Activated gamma-delta T cell treated with Interleukin-2 at 50 U/mL for 16 hours (primary cell): ENCODE results near the gene OR11A1.
"Not testable (repeated sequence)": the region's sequence is repeated elsewhere in the genome, so short reads cannot be mapped to it uniquely, and the experiment has no call there.

Experiments
- DNase-seq: peaks from one replicate; pipeline ENCODE4 v3.0.0-alpha.2; 2020

Gene OR11A1

DNA sequence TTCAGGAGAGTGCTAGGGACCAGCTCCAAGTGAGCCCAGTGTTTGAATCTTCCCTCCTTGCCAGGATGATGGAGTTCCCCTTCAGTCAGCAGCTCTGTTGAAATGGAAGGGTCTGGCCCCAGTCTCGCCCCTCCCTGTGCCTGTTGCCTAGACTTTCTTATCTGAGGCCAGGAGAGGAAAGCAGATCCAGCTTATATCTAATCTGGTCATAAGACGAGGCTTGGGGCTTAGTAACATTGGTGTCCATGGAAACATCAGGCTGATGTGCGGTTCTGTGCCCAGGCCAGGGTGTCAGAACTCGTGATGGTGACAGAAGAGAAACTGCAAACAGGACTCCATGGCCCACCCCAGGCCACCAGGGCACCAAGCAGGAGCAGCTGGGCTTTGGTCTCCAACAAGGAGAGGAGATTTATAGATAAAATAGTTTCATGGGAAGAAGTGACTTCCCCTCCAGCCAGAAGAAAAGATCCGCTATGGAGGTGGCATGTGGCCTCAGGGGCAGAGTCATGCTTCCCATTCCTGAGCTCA, 21.1 kb upstream of the OR11A1 start:
- DNase-seq: no peak

DNA sequence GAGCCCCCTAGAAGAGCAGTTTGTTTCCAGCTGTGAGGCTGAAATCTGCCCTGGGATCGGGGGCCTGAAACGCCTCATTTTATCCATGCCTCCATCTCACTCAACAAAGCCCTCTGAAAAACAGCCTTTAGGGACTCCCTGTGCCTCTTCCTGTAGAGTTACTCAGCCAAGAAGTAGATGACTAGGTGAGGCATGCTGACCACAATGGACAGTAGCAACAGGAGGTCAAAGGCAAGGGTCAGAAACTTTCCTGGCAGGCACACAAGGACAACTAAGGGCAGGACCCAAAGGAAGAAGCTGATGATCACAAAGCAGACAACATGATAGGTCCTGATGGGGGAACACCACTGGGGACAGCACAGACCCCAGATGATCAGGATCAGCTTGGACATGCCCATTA, 18.1 kb upstream of the OR11A1 start:
- DNase-seq: no peak

DNA sequence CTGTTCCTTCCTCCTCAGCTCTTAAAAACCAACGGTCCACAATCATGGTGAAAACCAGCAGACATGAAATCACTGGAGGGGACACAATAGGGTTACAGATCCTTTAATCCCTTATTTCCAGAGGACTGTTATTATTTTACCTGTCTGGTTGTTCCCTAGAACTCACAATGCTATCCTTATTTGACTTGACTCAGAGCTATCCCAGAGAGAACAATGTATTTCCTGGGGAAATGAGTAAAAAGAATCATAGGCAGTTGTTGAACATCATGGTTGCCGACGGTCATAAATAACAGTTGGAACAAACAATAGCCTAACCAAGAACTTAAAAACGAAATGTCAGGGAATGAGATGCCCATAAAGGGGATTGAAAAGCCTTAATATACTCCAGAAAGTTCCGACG, 9.4 kb upstream of the OR11A1 start:
- DNase-seq: no peak

DNA sequence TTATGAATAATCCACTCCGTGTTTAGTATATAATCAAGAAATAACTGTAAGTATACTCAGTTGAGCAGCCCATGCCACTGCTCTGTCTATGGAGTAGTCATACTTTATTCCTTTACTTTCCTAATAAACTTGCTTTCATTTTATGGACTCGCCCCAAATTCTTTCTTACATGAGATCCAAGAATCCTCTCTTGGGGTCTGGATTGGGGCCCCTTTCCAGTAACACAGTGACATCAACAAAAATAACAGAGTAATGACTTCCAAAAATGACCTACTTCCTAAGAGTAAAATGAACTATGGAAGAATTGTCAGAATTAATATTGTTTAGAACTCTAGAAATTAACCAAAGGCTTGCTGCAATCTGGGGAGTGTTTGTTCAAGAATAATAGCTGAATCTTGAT, 8.9 kb upstream of the OR11A1 start:
- no peak for DNase-seq

DNA sequence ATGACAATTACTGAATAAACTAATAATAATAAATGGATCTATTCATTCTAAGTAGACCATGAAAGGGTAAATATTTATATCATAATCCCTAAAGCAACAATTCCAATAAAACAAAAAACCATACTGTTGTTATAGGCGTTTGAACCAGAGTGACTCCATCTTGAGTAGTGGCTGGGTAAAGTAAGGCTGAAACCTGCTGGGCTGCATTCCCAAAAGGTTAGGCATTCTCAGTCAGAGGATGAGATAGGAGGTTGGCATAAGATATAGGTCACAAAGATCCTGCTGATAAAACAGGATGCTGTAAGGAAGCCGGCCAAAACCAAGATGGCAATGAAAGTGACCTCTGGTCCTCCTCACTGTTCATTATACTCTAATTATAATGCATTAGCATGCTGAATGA, 8.4 kb upstream of the OR11A1 start:
- DNase-seq: no peak

DNA sequence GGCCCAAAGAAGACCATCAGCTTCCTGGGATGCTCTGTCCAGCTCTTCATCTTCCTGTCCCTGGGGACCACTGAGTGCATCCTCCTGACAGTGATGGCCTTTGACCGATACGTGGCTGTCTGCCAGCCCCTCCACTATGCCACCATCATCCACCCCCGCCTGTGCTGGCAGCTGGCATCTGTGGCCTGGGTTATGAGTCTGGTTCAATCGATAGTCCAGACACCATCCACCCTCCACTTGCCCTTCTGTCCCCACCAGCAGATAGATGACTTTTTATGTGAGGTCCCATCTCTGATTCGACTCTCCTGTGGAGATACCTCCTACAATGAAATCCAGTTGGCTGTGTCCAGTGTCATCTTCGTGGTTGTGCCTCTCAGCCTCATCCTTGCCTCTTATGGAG, 5.2 kb upstream of the OR11A1 start:
- DNase-seq: no peak

DNA sequence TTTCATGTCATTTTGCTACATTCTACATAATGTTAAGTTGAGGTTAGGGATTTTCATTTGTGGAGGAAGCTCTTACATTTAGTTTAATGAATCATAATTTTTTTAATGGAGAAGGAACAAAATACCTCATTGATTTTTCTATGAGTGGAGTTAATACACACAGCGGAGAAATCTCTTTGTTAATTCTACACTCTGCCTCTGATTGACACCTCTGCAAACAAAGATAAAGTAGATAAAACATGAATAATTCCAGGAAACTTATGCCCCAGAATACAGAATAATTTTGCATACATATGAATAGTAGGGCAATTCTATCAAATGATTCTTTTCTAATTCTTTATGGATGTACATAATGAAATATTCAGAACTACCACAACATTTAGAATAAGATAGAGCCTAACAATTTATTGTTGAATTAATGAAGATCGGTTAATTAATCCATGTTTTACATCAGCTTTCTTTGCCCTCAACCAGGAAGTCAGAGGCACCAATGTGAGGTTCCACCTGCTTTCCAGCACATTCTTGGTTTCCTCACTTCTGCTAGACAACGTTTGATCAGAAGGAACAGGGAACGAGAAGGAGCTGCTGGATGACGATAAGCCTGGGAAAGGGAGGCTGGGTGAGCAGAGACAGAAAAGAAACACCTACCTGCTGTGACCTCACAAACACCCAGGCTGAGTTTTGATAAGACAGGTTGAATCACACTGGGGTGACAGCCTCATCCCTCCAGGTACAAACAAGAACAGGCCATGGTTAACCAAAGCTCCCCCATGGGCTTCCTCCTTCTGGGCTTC, 4.3 kb upstream of the OR11A1 start:
- no peak for DNase-seq

DNA sequence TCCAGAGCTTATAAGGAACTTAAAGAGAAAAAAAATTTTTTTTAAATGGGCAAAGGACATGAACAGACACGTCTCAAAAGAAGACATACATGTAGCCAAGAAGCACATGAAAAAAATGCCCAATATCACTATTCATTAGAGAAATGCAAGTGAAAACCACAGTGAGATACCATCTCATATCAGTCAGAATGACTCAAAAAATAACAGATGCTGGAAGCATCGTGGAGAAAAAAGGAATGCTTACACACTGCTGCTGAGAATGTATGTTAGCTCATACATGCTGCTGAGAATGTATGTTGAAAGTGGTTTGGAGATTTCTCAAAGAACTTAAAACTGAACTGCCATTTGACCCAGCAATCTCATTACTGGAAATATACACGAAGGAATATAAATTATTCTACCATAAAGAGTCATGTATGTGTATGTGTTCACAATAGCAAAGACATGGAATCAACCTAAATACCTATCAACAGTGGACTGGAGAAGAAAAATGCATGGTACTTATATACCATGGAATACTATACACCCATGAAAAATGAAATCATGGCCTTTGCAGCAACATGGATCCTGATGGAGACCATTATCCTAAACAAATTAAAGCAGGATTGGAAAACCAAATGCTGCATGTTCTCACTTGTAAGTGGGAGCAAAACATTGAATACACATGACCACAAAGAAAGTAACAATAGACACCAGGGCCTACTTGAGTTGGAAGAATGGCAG, 5.2 kb downstream of the OR11A1 start:
- DNase-seq: no peak

DNA sequence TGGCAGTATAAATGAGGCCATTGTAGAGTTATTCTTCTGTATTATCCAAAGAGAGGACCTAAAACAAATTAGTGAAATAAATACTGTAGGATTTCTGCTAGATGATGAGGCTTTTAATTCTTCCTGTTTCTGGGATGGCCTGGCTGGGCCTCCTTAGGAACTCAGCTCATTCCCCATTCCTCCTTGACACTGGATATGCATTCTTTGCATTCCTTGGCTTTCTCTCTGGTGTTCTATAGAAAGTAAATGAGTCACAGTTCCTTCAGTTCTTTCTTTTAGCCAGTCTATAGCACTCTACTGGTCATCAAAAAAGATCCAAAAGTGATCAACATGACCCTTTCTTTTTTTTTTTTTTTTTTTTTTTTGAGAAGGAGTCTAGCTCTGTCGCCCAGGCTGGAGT, 9.2 kb downstream of the OR11A1 start:
- DNase-seq: no peak

DNA sequence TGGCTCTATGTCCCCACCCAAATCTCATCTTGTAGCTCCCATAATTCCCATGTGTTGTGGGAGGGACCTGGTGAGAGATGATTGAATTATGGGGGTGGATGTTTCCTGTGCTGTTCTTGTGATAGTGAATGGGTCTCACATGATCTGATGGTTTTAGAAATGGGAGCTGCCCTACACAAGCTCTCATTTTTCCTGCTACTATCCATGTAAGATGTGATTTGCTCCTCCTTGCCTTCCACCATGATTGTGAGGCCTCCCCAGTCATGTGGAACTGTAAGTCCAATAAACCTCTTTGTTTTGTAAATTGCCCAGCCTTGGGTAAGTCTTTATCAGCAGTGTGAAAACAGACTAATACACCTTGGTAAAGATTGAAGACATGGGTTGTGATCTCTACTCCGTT, 12.8 kb downstream of the OR11A1 start:
- DNase-seq: not testable (repeated sequence)

DNA sequence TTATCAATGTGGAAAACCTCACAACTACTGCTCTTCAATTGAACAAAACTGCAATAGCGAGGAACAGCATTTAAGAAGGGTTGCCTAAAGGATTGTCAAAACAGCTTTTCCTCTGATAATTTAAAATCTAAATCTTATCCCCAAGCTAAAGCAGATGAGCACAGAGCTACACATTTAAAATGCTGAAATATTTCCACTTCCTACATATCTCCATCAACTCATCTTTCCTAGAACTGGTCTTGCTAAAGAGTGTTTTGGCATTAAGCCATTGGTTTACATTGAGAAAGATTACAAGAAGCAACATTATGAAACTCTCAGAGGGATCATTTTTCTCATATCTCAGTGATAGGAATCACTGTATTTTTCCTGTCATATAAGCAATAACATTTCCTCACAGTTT, 14.2 kb downstream of the OR11A1 start:
- DNase-seq: no peak

DNA sequence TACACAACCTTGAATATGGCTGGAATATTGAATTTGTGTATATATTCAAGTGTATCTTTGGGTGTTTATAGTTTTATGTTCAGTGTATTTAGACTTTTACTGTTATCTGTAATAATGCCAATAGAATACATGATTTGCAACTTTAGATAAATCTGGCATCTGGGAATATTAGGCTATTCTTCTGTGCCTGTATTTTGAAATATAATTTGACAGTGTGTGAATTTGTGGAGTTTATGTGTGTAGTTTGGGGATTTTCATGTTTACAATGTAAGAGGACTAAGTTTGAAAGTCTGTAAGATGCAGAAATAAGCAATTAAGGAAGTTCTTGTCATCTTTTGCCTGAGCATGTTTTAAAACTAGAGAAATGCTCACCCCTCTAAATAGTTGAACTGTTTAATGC, 17.9 kb downstream of the OR11A1 start, which contains the start of gene OR10C1:
Gene OR10C1 (plus strand): TSS at position 301 of the 400 bp plus-strand sequence. CDS start 710 bp downstream, outside the sequence.
- DNase-seq: no peak

DNA sequence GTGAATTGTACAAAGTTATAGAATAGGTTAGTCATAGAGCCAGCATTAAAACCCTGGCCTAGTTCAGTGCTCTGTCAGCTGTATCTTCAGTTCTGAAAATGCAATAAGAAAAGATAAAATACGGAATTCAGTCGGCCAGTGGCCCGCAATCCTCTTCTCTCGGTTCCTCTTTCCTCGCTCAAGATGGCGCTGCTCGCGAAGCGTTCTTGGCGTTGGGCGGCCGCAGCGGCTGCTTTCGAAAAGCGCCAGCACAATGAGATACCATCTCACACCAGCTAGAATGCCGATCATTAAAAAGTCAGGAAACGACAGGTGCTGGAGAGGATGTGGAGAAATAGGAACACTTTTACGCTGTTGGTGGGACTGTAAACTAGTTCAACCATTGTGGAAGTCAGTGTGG, 20.1 kb downstream of the OR11A1 start:
- DNase-seq: not testable (repeated sequence)

DNA sequence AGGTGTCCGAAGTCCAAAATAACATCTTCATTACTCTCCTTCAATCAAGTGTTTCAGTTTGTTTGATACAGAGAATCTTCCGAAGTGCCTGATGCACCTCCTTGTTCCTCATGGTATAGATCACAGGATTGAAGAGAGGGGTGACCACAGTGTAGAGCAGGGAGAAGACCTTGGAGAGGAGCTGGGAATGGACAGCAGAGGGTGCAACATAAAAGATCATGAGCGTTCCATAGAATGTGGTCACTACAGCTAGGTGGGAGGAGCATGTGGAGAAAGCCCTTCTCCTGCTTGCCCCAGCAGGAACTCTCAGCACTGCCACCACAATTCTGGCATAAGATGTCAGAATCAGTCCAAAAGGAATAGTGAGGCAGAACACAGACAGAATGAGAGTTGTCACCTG, 30.2 kb downstream of the OR11A1 start:
- no peak for DNase-seq

DNA sequence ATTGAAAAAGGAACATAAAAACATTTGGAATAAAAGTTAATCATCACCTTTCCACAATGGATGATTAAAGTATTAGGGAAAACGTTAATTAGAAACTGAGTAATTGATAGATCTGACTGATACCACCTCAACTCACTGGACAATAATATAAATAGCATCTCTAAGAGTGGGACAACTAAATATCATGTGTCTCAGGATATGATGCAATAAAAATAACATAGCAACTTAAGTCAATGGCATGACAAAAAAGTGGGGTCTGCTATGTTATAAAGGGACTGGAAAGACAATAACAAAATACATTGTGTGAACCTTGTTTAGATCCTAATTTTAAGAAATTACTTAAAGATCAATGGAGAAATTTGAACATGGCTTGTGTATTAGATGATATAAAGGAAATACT, 31.8 kb downstream of the OR11A1 start:
- no peak for DNase-seq

DNA sequence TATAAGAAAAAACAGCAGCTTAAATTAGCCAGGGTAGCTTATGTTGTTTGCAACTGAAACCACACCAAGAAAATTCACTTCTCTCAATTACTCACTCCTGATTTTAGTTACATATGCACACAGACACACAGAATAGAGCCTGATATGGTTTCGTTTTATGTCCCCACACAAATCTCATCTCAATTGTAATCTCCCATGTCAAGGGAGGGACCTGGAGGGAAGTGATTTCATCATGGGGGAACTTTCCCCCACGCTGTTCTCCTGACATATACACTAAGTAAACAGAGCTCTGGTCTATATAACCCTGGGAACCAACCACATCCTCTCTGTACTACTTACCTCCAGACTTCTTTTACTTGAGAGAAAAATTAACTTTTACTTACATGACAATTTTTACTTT, 32.3 kb downstream of the OR11A1 start:
- DNase-seq: no peak

DNA sequence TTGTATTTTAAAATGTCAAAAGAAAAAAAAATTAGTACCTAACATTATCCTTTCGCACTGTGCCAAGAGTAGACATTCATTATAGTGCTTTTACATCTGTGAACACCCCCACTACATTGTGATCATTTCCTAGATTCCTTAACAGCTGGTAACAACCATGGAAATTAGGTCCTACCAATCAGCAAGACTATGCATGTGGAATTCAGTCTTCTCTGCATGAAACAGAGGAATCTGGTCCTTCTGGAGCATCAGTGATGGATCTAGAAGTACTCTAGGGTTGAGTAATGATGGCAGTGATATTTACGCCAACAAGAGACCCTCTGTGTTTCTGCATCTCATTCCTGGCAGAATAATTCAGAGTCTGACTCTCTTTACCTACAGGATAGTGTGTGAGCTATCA, 32.7 kb downstream of the OR11A1 start:
- no peak for DNase-seq

DNA sequence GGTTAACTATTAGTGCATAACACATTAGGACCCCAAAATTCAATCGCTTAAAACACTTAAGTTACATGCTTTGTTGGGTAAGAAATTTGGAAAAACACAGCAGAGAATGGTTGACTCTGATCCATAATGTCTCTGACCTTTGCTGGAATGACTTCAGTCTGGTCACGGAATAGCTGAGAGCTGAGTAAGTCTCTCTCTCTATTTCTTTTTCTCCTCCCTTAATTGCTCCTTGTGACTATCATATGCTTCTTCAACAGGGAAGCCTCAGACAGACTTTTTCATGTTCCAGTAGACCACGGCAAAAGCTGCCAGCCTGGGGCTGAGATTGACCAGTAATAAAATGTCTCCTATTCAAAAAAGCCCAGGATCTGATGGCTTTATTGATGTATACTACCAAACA, 37.4 kb downstream of the OR11A1 start:
- DNase-seq: no peak

DNA sequence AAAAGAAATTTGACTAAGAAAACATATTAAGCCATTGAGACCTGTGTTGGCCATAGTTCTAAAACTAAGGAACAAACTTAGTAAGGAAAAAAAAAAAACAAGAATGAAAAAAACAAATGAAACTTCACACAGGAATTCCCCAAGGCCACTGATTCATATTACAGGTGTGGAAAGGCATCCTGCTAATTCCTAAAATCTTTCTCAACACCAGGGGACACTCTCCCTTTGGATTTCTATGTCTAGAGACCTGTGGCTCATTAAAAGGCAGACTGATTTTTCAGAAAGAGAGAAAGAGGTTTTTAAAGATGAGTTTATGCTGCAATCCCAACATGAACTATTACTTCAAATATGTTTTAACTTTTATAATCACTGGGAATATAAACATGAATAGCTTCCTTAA, 42.3 kb downstream of the OR11A1 start, which contains the start of gene OR12D1:
Gene OR12D1 (plus strand): TSS at position 341 of the 400 bp plus-strand sequence.
- no peak for DNase-seq

DNA sequence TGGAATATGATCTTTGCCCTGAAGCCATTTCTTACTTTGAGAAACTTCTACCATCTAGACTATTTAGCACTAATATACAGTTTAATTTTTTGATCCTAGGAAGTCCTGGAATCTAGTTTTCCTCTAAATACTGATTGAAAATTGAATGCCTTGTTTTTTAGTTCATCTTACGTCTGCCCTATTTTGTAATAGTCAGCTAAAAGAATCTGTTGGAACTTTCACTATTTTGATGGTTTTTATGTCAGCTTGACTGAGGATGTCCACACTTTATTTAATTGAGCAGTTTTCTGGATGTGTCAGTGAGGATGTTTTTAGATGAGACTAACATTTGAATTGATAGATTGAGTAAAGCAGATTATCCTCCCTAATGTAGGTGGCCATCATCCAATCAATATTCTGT, 53.1 kb downstream of the OR11A1 start:
- no peak for DNase-seq

DNA sequence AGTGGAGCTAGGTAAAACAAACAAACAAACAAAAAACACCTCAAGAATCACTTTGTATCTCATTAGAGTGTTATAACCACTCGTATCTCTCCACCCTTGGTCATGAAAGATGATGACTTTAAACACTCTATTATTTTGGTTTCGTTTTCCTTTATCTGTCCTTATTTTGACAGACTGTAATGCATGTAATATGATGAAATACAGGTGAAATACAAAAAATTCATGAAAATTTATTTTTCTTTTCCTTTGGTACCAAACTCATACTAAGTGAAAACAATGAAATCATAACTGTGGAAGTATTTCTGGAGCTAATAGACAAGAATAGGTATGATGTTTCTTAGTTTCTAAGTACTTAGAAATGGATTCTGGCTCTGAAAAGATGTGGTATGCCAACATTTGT, 57.3 kb downstream of the OR11A1 start:
- DNase-seq: no peak

DNA sequence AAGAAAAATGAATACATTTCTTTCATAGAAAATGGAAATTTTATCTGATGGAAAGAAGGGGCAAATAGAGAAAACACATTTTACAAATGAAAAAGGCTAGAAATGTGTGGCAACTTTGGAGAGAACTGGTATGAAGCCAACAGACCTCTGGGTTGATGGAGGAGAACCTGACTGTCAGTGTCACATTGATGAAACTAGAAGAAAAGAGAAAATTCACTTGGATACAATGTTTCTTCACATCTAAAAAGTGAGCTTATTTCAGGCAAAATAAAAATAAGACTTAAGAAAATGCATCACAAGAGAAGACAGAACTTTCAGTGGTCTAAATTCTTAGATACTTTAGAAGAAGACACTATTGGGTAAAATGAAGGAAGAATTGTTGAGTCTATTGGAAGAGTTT, 61.5 kb downstream of the OR11A1 start, which contains the start of gene OR12D2:
Gene OR12D2 (plus strand): TSS at position 301 of the 400 bp plus-strand sequence. CDS start 1,069 bp downstream, outside the sequence.
- DNase-seq: no peak

DNA sequence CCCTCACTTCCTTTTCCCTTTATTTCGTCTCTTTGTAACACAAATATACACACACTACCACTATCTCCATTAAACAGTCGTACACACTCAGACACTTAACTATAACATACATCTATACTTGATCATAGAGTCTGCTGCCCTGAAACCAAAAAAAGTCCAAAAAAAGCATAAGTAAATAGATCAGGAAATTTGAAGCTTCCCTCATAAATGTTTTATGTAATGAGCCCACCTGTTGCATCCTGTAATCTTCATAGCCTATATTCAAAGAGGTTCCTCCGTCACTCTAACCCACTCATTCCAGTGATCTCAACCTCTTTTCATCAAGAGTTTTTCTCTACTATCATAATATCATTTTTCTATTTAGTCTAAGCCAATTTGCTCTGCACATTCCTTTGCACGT, 68.3 kb downstream of the OR11A1 start:
- DNase-seq: no peak

DNA sequence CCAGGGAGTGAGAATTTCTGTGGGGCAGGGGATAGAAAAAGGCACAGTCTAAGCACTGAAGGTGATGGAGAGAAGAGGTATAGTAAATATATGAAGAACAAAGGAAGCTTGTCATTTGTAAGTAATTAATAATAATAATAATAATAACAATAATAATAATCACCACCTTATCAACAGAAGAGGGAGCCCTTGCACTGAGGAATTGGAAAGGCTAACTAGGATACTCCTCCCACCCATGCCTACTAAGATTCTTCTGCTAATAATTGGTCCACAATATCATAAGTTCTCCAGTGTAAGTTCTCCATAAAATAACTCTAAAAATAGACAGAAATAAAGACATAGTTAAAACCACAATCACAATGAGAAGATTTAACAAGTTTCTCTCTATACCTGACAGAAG, 80.9 kb downstream of the OR11A1 start:
- no peak for DNase-seq
